GM10248 (cell line): ENCODE measurements around the gene VAPA.

Experiments
- CTCF ChIA-PET: fragments of 300-600 bp; sonication (Branson Sonifier 250); formaldehyde crosslinking; extraction: SDS; loops from one replicate; lab custom pipeline; 2021; ENCODE audit warnings: antibody characterized with exemption; lab: Yijun Ruan, JAX
- POLR2A ChIA-PET: fragments of 350-650 bp; sonication (Branson Sonifier 250); formaldehyde crosslinking; extraction: SDS; loops from one replicate; lab custom pipeline; 2020; ENCODE audit warnings: antibody characterized with exemption; lab: Yijun Ruan, JAX
- DNase-seq: peaks from one replicate; pipeline ENCODE4 v3.0.0; 2012; ENCODE audit errors: extremely low spot score
- CTCF ChIP-seq: IDR thresholded peaks from 2 replicates; pipeline ENCODE4 v1.5.1; 2012; ENCODE audit warnings: mild to moderate bottlenecking, low read depth; ENCODE audit errors: extremely low read depth, missing control alignments, control extremely low read depth

VAPA gene

GRCh38 chr18:9991011-9992000, 77.5 kb downstream of the VAPA start:
- no peak for DNase-seq
- ChIA-PET CTCF (interaction anchor here (1.5 to 2.8 kb wide), 2 partner anchors 10 to 19 kb away, joined by 5 to 9 read pairs; no protein-coding TSS in a partner anchor), POLR2A (no interaction called here)
- TF ChIP-seq CTCF, result no peak

- ChIA-PET POLR2A (no interaction called here), CTCF (interaction anchor here (2.8 kb wide), 1 partner anchor 20 kb away, joined by 9 read pairs; no protein-coding TSS in a partner anchor)
- no peak for TF ChIP-seq CTCF
- DNase-seq, result no peak
These were observed 78.6 kb downstream of the VAPA start for GRCh38 chr18:9992300-9992972.

- ChIA-PET POLR2A (no interaction called here), CTCF (interaction anchor here (1.5 to 2.8 kb wide), 3 partner anchors 14 to 27 kb away, joined by 3 to 9 read pairs (median 4); no protein-coding TSS in a partner anchor)
- no peak for DNase-seq
- TF ChIP-seq CTCF, result no peak
These were observed 79.2 kb downstream of the VAPA start for GRCh38 chr18:9992973-9993520.

GRCh38 chr18:9993521-9994025, 79.8 kb downstream of the VAPA start:
- POLR2A ChIA-PET, result no interaction called here
- no peak for TF ChIP-seq CTCF
- CTCF ChIA-PET, result interaction anchor here (1.5 to 2.8 kb wide), 3 partner anchors 14 to 26 kb away, joined by 3 to 9 read pairs (median 4); no protein-coding TSS in a partner anchor
- DNase-seq, result no peak

GRCh38 chr18:9994026-9994570, 80.3 kb downstream of the VAPA start:
- CTCF ChIA-PET, result interaction anchor here (1.5 to 2.8 kb wide), 3 partner anchors 13 to 26 kb away, joined by 3 to 9 read pairs (median 4); no protein-coding TSS in a partner anchor
- POLR2A ChIA-PET, result no interaction called here
- DNase-seq, result no peak

More at GRCh38 chr18:9994026-9994570, 80.3 kb downstream of the VAPA start:
- no peak for TF ChIP-seq CTCF
